GM12892 (cell line): Measurements from ENCODE around the gene PIGV.

Experiments
- POLR2A ChIP-seq: IDR thresholded peaks from 2 replicates; pipeline ENCODE4 v1.6.1; 2011; ENCODE audit warnings: low read depth, low read length, control low read depth
- POLR2AphosphoS5 ChIP-seq: IDR thresholded peaks from 2 replicates; pipeline ENCODE4 v1.6.1; 2011; ENCODE audit warnings: low read depth, low read length, control low read depth
- TAF1 ChIP-seq: IDR thresholded peaks from 2 replicates; pipeline ENCODE4 v1.6.1; 2011; ENCODE audit warnings: low read depth, mild to moderate bottlenecking, control low read depth, low read length, borderline replicate concordance

- TF ChIP-seq POLR2A (no peak), TAF1 (no peak), POLR2AphosphoS5 (no peak)
These were observed 16.5 kb upstream of the PIGV start for GRCh38 chr1:26771285-26771642.
